Measurements from ENCODE around the gene FBL. TPM values are rescaled to one million over a fixed set of nuclear protein-coding genes. Genes with fewer than 3 reads are reported as not detected.

The FBL gene
- total and polyA plus RNA-seq, 2 of the 8 experiments (the other 6 are each of a cell fraction or from before 2014, with no cell fraction given), result 790 to 1,361 TPM

DNA sequence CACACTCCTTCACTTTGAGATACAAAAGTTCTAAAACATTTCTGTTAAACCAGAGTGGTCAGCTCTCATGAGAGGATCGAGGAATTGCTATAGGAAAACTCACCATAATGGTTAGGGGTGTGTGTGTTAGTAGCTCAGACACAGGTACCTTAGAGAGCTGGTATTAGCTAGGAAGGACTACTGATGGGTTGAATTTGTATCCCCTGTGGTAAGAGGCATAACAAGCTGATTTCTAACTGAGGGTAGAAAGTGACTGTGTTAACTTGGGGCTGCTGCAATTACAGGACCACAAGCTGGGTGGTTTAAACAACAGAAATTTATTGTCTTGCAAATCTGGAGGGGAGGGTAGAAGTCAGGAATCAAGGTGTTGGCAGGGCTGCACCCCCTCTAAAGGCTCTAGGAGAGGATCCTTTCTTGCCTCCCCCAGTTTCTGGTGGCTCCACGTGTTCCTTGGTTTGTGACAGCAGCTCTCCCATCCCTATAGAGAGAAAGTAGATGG lies 50.1 kb downstream of the FBL start:
- H3K27me3 ChIP-seq (replicated peaks in 1 of 4; ENCODE audit: control insufficient read depth in 3 of 4, extremely low read depth in 1 of 4, insufficient read depth in 3 of 4, low read length in 3 of 4), result no peaks in the 10 kb centered on the region
- no peaks in the 10 kb centered on the region for H3K79me2 ChIP-seq (ENCODE audit: control insufficient read depth in 1 of 2, insufficient read depth in 2 of 2, low read length in 2 of 2)
- no peak overlapping the region for H3K23ac ChIP-seq (ENCODE audit: insufficient read length)
- H3K18ac ChIP-seq (ENCODE audit: extremely low read depth, low read length), result no peak overlapping the region
- H4K8ac ChIP-seq (ENCODE audit: extremely low read depth, insufficient read depth, low read length), result no peak overlapping the region
- H2BK5ac ChIP-seq (ENCODE audit: low read depth, low read length), result no peak overlapping the region
- no peak overlapping the region for H4K5ac ChIP-seq (ENCODE audit: insufficient read length, low read depth, low read length)
- POLR2A ChIA-PET (ENCODE audit: partially characterized antibody), result interaction anchor here (0.6 to 2.1 kb wide), 4 partner anchors 9 to 50 kb away, joined by 3 to 10 read pairs (median 8); partner anchors contain the start of genes DYRK1B and FBL
- CTCF ChIA-PET (ENCODE audit: partially characterized antibody), result interaction anchor here (0.9 to 3.3 kb wide), 8 partner anchors 9 to 50 kb away, joined by 3 to 20 read pairs (median 4); partner anchors contain the start of gene DYRK1B
- H2BK15ac ChIP-seq (ENCODE audit: low read length), result no peak overlapping the region
- peaks cover 2 to 10% (median 5%) of the 10 kb centered on the region in 4 experiments; a peak in 4 of 7 replicates for H3K4me1 ChIP-seq (replicated peaks in 1 of 4; ENCODE audit: control insufficient read depth in 3 of 4, insufficient read depth in 4 of 4, low read length in 3 of 4)
- no peak overlapping the region for H3K4me3 ChIP-seq (ENCODE audit: extremely low read depth in 1 of 4, insufficient read depth in 2 of 4, low read depth in 3 of 4, low read length in 4 of 4)
- no peak overlapping the region for H2AFZ ChIP-seq (ENCODE audit: low read length)
- H3K4me2 ChIP-seq (ENCODE audit: insufficient read depth in 1 of 2, low read depth in 2 of 2, low read length in 2 of 2), result peak overlapping the region; percentile 53 to 54
- DNase-seq (ENCODE audit: low read depth in 1 of 2, low spot score in 2 of 2), result no peak
- no peak overlapping the region for H3K27ac ChIP-seq (ENCODE audit: low read depth, low read length)
- peak overlapping the region in 1 of 4 experiments; percentile 10; a peak in 2 of 7 replicates for H3K9ac ChIP-seq (replicated peaks in 1 of 4; ENCODE audit: extremely low read depth in 1 of 4, low read depth in 3 of 4, low read length in 3 of 4)
- WGBS, 2 experiments (ENCODE audit: extremely low coverage in 1 of 2, insufficient coverage in 1 of 2, insufficient read length in 1 of 2, insufficient replicate concordance in 2 of 2, low coverage in 1 of 2, low lambda C conversion rate in 2 of 2, missing lambda C conversion rate in 1 of 2), result 44% methylated on average over 2 of the region's 2 CpGs; no CpG with 5 or more reads in 1 of the 2 experiments
- no peaks in the 10 kb centered on the region for H3K36me3 ChIP-seq (ENCODE audit: control insufficient read depth in 2 of 4, insufficient read depth in 4 of 4, low read length in 3 of 4)
- H3K56ac ChIP-seq (replicated peaks; ENCODE audit: insufficient read length, low read depth, low read length), result no peak overlapping the region
- no peak overlapping the region for H3K4ac ChIP-seq (replicated peaks; ENCODE audit: insufficient read length, low read depth, low read length)
- H3K14ac ChIP-seq (ENCODE audit: insufficient read length), result no peak overlapping the region
- H4K20me1 ChIP-seq (replicated peaks in 1 of 2; ENCODE audit: control insufficient read depth in 1 of 2, insufficient read depth in 2 of 2, low read length in 2 of 2), result no peaks in the 10 kb centered on the region
- no peaks in the 10 kb centered on the region for H3K9me3 ChIP-seq (ENCODE audit: insufficient read depth in 2 of 2, low read depth in 1 of 2, low read length in 1 of 2)
- H3K79me1 ChIP-seq (ENCODE audit: low read depth, low read length), result no peaks in the 10 kb centered on the region
- H4K91ac ChIP-seq (replicated peaks; ENCODE audit: insufficient read length, low read length), result no peak overlapping the region
- no peak overlapping the region for H2BK12ac ChIP-seq (ENCODE audit: low read depth, low read length)
- no peak overlapping the region for H2BK20ac ChIP-seq (ENCODE audit: low read length)
- no peak overlapping the region for H2BK120ac ChIP-seq (replicated peaks; ENCODE audit: low read depth, low read length)
- H3K23me2 ChIP-seq (ENCODE audit: low read depth, low read length), result no peaks in the 10 kb centered on the region
- peak; percentile 69 for FAIRE-seq
- no peak overlapping the region for H2AK5ac ChIP-seq (ENCODE audit: low read depth, low read length)
- TF ChIP-seq, protein P1, sequence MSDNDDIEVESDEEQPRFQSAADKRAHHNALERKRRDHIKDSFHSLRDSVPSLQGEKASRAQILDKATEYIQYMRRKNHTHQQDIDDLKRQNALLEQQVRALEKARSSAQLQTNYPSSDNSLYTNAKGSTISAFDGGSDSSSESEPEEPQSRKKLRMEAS (IDR thresholded peaks at IDR 0.05), result peak; percentile 60; the same call in 1 of the 2 replicates
- TF ChIP-seq PHF8 (conservative IDR thresholded peaks at IDR 0.05; ENCODE audit: low read depth, low read length) (no peak), GTF2F1 (IDR thresholded peaks at IDR 0.05; ENCODE audit: borderline replicate concordance, low read depth, low read length) (peak; percentile 87), POLR2A (IDR thresholded peaks at IDR 0.05; ENCODE audit: control extremely low read depth in 1 of 2, low read depth in 2 of 2, low read length in 2 of 2) (peak; percentile 77 to 96), TBP (IDR thresholded peaks at IDR 0.05; ENCODE audit: low read depth, low read length) (peak; percentile 86), SP1 (IDR thresholded peaks at IDR 0.05; ENCODE audit: low read depth, low read length) (peak; percentile 50; the same call in 1 of the 2 replicates), POLR2AphosphoS5 (IDR thresholded peaks at IDR 0.05; ENCODE audit: low read depth, low read length) (peak; percentile 94), KDM5A (IDR thresholded peaks at IDR 0.05; ENCODE audit: low read length) (no peak), TAF7 (optimal IDR thresholded peaks at IDR 0.05; ENCODE audit: borderline replicate concordance, low read depth, low read length) (peak; percentile 99)
